GM18505 (cell line): ENCODE results near the gene FNIP2.
"Not testable (repeated sequence)": the region's sequence is repeated elsewhere in the genome, so short reads cannot be mapped to it uniquely, and the experiment has no call there.

Experiments
- ATAC-seq: cut with Tn5 transposase; IDR thresholded peaks from one replicate; pipeline ENCODE4 v1.9.1; 2021; ENCODE audit not compliant: unreplicated experiment
- POLR2A ChIP-seq: IDR thresholded peaks from 4 replicates; pipeline ENCODE4 v1.6.1; 2011; ENCODE audit warnings: borderline replicate concordance; ENCODE audit not compliant: insufficient read depth, insufficient read length; ENCODE audit errors: extremely low read depth

The FNIP2 gene

GRCh38 chr4:158941895-158942294 is 173.1 kb downstream of the FNIP2 start:
- TF ChIP-seq POLR2A, result no peak
- no peak for ATAC-seq

- no peak for TF ChIP-seq POLR2A
- ATAC-seq, result no peak
Measured at GRCh38 chr4:158945529-158946108, 176.8 kb downstream of the FNIP2 start.

- no peak for TF ChIP-seq POLR2A
Measured at GRCh38 chr4:158946825-158947224, 178.0 kb downstream of the FNIP2 start.

GRCh38 chr4:158948071-158948470 is 179.2 kb downstream of the FNIP2 start:
- TF ChIP-seq POLR2A, result no peak
- ATAC-seq, result no peak

More at GRCh38 chr4:158946825-158947224, 178.0 kb downstream of the FNIP2 start:
- no peak for ATAC-seq

GRCh38 chr4:158949099-158949498 is 180.3 kb downstream of the FNIP2 start:
- no peak for TF ChIP-seq POLR2A
- ATAC-seq, result no peak

GRCh38 chr4:158952221-158952774 is 183.5 kb downstream of the FNIP2 start:
- ATAC-seq, result not testable (repeated sequence)

- ATAC-seq, result not testable (repeated sequence)
Measured at GRCh38 chr4:158956345-158956744, 187.5 kb downstream of the FNIP2 start.

- ATAC-seq, result not testable (repeated sequence)
Measured at GRCh38 chr4:158956918-158957317, 188.1 kb downstream of the FNIP2 start.
